Left ventricle myocardium superior (tissue), 1 donor: ENCODE measurements around the gene TNFAIP2. TPM values are rescaled to one million over a fixed set of nuclear protein-coding genes. Genes with fewer than 3 reads are reported as not detected.
"Not testable (repeated sequence)": the region's sequence is repeated elsewhere in the genome, so short reads cannot be mapped to it uniquely, and the experiment has no call there.

Experiments
- ATAC-seq: fragments of 200-7000 bp; cut with Tn5 transposase; one replicate; pipeline ENCODE4 v1.9.1; 2020; ENCODE audit warnings: mild to moderate bottlenecking, moderate library complexity
- DNase-seq: peaks from one replicate; pipeline ENCODE4 v3.0.0-alpha.2; 2020
- intact Hi-C: fragments of 100-400 bp; cut with micrococcal nuclease; formaldehyde crosslinking; loops from one replicate; pipeline ENCODE4 v1.11.0; 2022
- total RNA-seq: library from RNA; stranded (reverse); fragmentation: NEBNext Ultra II Directional; extraction: Animal tissue kit (Norgen Biotek cat#: 25700); gene quantifications from one replicate; pipeline ENCODE4 v1.2.1, GENCODE V29; 2021
- donor health status: DM: no; HTN: yes; CAD: no; lungs with severe emphysema.

Gene TNFAIP2
- total RNA-seq, 1 donor from 2014 or later, result 50.5 TPM

DNA sequence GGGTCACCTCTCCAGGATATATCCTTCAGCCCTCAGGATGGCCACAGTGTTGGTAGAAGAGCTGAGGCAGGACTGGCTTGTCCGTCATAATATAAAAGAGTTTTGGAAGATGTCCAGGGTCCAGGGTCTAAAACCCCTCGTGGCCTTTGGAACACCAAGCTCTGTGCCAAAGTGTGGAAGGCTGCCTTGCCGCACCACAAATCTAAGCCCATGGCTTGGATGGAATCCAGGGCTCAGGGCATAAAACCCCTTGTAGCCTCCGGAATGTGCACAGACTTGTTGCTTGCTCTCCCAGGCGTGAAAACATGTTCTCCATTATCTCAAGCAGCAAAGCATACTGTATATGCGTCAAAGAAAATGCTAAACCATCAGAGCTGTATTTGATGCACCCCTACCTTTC, 46.7 kb downstream of the TNFAIP2 start:
- DNase-seq (no peak), ATAC-seq (no peak)
- intact Hi-C loops, result no loop called here

DNA sequence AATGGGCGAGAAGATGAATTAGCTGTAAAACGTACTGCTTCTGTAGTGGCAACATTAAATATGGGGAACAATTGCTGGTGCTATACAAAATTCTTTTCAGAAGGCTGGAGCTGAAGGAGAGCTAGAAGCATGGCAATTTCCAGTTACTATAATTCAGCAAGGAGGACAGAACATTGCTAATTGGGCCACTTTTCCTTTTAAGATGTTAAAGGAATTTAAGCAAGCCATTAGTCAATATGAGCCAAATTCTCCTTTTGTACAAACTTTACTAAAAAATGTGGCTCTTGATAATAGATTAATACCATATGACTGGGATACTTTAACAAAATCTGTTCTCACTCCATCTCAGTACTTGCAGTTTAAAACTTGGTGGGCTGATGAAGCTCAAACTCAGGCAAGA, 47.9 kb downstream of the TNFAIP2 start:
- intact Hi-C loops, ATAC-seq, DNase-seq: not testable (repeated sequence)

DNA sequence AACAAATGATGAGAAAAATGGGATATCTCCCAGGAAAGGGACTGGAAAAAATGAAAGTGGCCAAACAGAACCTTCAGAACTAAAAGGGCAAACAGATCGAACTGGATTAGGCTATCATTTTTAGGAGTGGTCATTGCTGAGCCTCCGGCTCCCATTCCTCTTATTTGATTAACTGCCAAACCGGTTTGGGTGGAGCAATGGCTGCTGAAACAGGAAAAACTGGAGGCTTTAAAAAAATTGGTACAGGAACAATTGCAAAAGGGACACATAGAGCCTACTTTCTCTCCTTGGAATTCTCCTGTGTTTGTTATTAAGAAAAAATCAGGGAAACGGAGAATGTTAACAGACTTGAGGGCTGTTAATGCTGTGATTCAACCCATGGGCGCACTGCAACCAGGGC, 49.7 kb downstream of the TNFAIP2 start:
- ATAC-seq (no peak), DNase-seq (no peak)
- intact Hi-C loops, result no loop called here

DNA sequence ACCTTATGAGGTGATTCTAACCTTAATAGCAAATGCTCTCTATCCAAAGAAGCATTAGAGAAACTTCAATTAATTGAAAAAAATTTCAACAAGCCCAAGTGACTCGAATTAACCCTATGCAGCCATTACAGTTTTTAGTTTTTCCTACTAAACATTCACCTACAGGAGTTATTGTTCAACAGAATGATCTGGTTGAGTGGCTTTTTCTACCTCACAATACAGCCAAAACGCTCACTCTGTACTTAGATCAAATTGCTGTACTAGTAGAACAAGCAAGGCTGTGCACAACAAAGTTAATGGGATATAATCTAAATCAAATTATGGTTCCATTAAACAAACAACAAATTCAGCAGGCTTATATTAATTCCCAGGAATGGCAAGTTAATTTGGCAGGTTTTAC, 50.6 kb downstream of the TNFAIP2 start:
- ATAC-seq, intact Hi-C loops, DNase-seq: not testable (repeated sequence)

DNA sequence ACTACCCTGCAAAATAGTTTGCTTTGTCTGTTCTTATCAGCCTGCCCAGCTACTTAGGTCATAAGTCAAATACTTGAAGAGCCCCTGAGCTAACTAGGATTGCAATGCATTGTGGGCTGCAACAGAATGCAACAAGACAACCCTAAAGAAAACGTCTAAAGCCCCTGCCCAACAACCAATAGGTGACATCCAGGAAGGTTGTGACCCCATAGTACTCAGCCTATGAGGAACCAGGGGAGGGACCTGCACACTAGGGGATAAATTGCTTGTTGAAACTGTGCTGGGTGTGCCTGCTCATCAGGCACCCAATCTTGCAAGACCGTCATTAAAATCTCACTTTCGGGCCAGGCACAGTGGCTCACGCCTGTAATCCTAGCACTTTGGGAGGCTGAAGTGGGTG, 52.9 kb downstream of the TNFAIP2 start:
- DNase-seq, intact Hi-C loops, ATAC-seq: not testable (repeated sequence)

DNA sequence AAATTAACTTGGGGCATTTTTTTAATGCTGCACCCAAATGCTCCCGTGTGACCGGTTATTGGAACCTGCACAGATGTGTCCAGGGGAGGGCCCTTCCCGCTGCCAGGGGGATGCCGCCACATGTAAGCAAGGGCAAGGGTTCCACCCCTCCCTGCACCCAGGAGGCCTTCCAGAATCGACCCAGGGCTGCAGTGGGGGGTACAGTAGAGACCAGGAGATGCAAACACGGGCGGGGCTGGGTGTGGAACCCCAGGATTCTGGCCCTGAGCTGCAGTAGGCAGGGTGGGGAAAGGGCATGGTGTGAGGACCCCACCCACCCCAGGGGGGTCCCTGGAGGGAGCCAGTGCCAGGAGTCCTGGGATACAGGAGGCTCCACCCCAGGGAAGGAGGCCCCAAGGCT, 54.1 kb downstream of the TNFAIP2 start:
- DNase-seq (no peak), ATAC-seq (no peak)
- intact Hi-C loops, result no loop called here

DNA sequence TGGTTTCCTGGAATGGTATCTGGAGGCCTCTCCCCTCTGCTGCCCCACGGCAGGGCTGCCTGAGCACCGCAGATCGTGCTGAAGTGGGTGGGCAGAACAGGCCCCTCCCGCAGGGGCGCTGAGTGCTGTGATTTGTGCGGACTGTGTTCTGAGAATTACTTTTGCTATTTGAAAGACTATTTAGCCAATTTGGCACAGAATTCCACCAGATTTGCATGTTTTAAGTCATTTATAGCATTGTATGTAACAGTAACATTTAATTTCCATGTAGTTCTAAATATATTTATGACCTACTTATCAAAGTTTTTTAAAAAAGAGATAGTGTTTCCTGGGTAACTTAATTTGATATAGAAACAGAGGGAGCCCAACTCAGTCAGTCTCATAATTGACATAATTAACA, 55.3 kb downstream of the TNFAIP2 start:
- intact Hi-C loops, result no loop called here
- DNase-seq (no peak), ATAC-seq (no peak)

DNA sequence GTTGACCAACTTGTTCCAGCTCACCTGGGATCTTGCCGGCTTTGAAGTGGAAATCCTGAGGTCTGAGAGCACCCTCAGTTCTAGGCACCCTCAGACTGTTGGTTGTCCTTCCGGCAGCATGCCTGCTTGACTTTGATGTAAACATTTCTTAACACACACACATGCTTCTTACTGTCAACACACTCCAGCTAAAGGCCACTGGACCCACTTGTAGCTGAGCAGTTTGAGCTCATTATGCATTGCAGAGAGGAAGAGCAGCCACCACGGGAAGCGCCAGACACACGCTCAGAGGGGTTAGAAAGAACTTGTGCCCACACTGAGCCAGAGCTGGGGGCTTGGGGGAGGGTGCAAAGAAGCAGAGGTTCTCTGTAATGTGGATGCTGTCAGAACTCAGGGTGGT, 55.8 kb downstream of the TNFAIP2 start:
- DNase-seq (no peak), ATAC-seq (no peak)
- intact Hi-C loops, result no loop called here

DNA sequence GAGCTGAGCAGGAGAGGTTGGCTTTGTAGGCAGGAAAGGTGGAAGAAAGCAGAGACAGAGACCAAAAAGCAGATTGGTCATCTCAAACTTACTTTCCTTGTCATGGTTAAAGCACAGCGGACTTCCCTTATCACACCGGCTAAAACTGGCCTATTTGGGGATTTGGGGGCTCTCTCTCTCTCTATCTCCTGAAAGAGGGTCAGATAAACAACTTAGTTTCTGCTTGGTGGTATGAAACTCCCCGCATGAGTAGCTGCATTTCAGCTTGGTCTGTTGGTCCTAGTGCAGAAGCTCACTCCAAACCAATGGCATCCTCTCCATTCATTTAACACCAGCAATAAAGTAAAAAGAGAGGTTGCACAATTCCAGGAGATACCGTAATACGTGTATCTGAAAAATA, 57.1 kb downstream of the TNFAIP2 start:
- intact Hi-C loops, result loop anchor here (10.0 kb wide), 2 partner anchors 76 to 114 kb away; no protein-coding TSS in a partner anchor
- no peak for ATAC-seq
- no peak for DNase-seq

DNA sequence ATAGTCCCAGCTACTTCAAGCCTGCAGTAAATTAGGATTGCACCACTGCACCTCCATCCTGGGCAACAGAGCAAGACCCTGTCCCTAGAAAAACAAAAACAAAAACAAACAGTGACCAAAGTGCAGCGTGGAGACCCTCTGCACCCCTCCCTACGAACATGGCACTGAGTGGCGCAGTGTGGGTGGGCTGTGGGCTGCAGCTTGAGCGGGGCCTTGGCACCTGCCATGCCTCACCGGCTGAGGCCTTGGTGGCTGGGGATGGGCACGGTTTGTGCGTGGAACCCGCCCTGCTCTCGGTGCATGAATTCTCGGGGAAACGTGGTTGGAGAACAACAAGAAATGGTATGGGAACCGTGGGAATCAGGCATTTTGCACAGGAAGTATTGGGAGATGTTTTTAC, 60.8 kb downstream of the TNFAIP2 start:
- intact Hi-C loops, result loop anchor here (10.0 kb wide), 2 partner anchors 79 to 111 kb away; no protein-coding TSS in a partner anchor
- no peak for ATAC-seq
- DNase-seq, result no peak

DNA sequence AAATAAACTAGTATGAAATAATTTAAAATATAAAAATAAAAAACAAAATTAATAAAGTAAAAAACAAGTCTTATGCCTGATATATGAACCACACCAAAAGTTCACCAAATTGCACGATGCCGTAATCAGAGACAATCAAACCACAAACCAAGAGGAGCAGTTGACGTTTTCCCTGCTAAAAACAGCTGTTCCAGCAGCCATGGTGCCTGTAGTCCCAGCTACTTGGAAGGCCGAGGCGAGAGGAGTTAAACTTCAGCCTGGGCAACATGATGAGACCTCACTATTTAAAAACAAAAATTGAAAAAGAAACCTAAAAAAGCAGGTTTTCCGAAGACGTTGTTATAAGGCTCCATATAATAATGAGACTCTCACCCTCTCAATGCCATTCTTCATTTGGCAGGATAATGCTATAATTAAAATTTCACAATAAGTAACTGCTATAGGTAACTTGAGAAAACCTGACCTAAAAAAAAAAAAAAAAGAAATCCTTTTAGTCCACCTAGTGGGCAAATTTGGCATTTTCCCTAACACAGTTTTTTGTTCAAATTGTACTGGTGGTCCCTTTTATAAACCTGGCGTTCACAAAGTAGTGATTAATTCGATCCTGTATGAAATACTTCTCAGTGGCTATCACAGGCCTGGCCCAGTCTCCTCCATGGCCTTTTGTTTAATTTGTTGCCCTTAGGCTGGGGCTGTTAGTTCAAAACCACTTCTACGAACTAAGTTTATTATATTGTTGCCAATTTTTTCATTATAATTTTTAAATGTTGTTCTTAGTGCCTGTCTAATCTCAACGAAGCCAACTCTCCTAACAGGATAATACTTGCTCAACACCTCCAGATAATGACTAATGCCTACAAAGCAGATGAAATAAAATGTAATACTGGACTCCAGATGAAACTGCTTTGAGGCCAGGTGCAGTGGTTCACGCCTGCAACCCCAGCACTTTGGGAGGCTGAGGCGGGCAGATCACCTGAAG, 62.1 kb downstream of the TNFAIP2 start:
- ATAC-seq, result no peak
- intact Hi-C loops, result loop anchor here (10.0 kb wide), 2 partner anchors 81 to 109 kb away; no protein-coding TSS in a partner anchor

DNA sequence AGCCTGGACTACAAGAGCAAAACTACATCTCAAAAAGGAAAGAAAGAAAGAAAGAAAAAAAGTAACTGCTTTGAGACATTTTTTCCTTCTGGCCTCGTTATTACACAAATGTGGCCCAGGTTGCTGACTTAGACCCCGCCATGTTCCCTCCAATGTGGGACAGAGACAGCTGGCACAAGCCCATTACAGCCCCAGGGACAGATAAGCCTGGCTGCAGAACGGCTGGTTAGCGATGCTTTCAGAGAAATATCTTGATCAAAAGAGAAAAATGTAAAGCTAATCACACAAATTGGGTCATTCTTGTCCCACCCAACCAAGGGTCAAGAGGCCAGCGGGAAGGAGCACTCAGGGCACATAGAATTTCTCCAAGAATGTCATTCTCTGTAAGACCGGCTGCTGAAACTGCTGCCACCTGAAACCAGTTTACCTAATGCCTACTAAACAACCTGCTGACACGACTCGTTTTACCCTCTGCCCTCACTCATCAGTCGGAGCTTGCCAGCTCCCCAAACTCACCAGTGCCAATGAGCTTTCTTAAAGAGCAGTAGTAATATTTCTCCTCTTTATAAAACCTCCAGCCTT, 63.1 kb downstream of the TNFAIP2 start:
- intact Hi-C loops, result loop anchor here (10.0 kb wide), 2 partner anchors 82 to 108 kb away; no protein-coding TSS in a partner anchor
- DNase-seq (no peak), ATAC-seq (no peak)

More for the DNA sequence above, 62.1 kb downstream of the TNFAIP2 start:
- DNase-seq, result no peak

Other genes with a start within 250 kb of the TNFAIP2 start
- not detected for gene AMN, start 200.8 kb upstream of the TNFAIP2 start, total RNA-seq
- 75.1 TPM for gene CDC42BPB, start 65.9 kb upstream of the TNFAIP2 start, total RNA-seq
- gene LBHD2, start 39.3 kb upstream of the TNFAIP2 start, total RNA-seq, result not detected
- 0.42 TPM for gene EXOC3L4, start 28.7 kb upstream of the TNFAIP2 start, total RNA-seq
- 240 TPM for gene EIF5, start 210.8 kb downstream of the TNFAIP2 start, total RNA-seq